Ovary (tissue), 9 donors: Measurements from ENCODE around the gene FOXP1. TPM values are rescaled to one million over a fixed set of nuclear protein-coding genes. Genes with fewer than 3 reads are reported as not detected.

Source experiments
- DNase-seq, 5 donors: peaks; one replicate each; pipeline ENCODE4 v3.0.0-alpha.2; 2019 to 2020
- H3K27ac ChIP-seq, 2 donors: fragments of 200-600 bp; one replicate each; pipeline versions ENCODE4 v1.5.1 to v1.8.0; 2019 to 2022
- H3K27me3 ChIP-seq: fragments of 200-600 bp; one replicate; pipeline ENCODE4 v1.8.0; 2022
- H3K36me3 ChIP-seq: fragments of 200-600 bp; sonication (generic); one replicate; pipeline ENCODE4 v1.5.1; 2019
- H3K4me1 ChIP-seq: one replicate; pipeline ENCODE4 v1.8.1; 2013; ENCODE audit warnings: mild to moderate bottlenecking, moderate library complexity; ENCODE audit not compliant: insufficient read depth
- H3K4me3 ChIP-seq: fragments of 200-600 bp; sonication (generic); one replicate; pipeline ENCODE4 v1.5.1; 2017
- H3K9me3 ChIP-seq, 2 donors: fragments of 200-600 bp in 1 of 2; sonication (generic) in 1 of 2; one replicate each; pipeline versions ENCODE4 v1.5.1 to v1.8.1; 2013 to 2019; ENCODE audit warnings: mild to moderate bottlenecking in 1 of 2, moderate library complexity in 1 of 2
- CTCF ChIP-seq, 3 donors: fragments of 450-650 bp in 2 of 3; fragments of 200-600 bp in 1 of 3; IDR thresholded peaks; one replicate each; pipeline versions ENCODE4 v1.5.1 to v1.8.0; 2016 to 2022; ENCODE audit warnings: antibody characterized with exemption in 3 of 3, mild to moderate bottlenecking in 1 of 3
- EP300 ChIP-seq: sonication (generic); formaldehyde crosslinking; IDR thresholded peaks from one replicate; pipeline ENCODE4 v1.6.1; 2017; ENCODE audit warnings: antibody characterized with exemption
- POLR2A ChIP-seq: fragments of 450-650 bp; IDR thresholded peaks from one replicate; pipeline ENCODE4 v1.6.1; 2017; ENCODE audit warnings: antibody characterized with exemption, mild to moderate bottlenecking, moderate library complexity
- WGBS, 3 donors: extraction: QIAGEN DNeasy Blood & Tissue Kit in 1 of 3; methylation state at CpG; one replicate each; pipeline versions ENCODE4 v1.1.5 to v1.1.7; 2013 to 2017; 5-methylcytosine and 5-hydroxymethylcytosine counted together
- intact Hi-C, 4 donors: fragments of 100-400 bp; cut with DNase I; formaldehyde crosslinking; loops; one replicate each; pipeline versions ENCODE4 v1.11.0 to v1.15.1; 2022 to 2023
- polyA plus RNA-seq, 2 donors: library from polyadenylated mRNA; stranded (reverse); fragments of 200-250 nt in 1 of 2; fragments of 350-450 nt in 1 of 2; fragmentation: Illumina TruSeq in 1 of 2; extraction: RNeasy Lipid Tissue Mini Kit (QIAGEN cat#74804) in 1 of 2; gene quantifications; one replicate each; pipeline ENCODE4 v1.2.3, GENCODE V29; 2013 to 2014
- total RNA-seq, 7 donors: library from RNA; depleted of rRNA in 2 of 7; stranded (reverse); fragments of >200 nt in 2 of 7; fragmentation: NEBNext Ultra II Directional in 3 of 7; extraction: Animal tissue kit (Norgen Biotek cat#: 25700) in 3 of 7; gene quantifications; one replicate each; pipeline versions ENCODE4 v1.1.0 to v1.2.4, GENCODE V29; 2016 to 2023
- donor health status: DM: no; HTN: no; CAD: no; lungs with moderate emphysema.
- donor health status: DM: no; HTN: no; CAD: no.
- donor health status: Bipolar disorder and iron deficiency.
- donor health status: DM: yes; HTN: yes; CAD: no.
- donor health status: DM: no; HTN: no; CAD: no.
- donor health status: DM: yes; HTN: yes; CAD: no.

Gene FOXP1
- total and polyA plus RNA-seq, 9 donors: 31.7 to 126 (median 114) TPM

GRCh38 chr3:71376503-71376902 is 207.0 kb downstream of the FOXP1 start:
- H3K9me3 ChIP-seq: no peaks in the 10 kb centered on the region
- 91 to 97% (median 96%) methylated on average over 5 of the region's 5 CpGs for WGBS, 3 donors
- intact Hi-C loops: no loop called here

GRCh38 chr3:71374582-71374981 is 208.9 kb downstream of the FOXP1 start:
- intact Hi-C loops: no loop called here
- Histone ChIP-seq H3K27ac (no peak overlapping the region), H3K4me1 (peaks cover 6% of the 10 kb centered on the region), H3K36me3 (no peaks in the 10 kb centered on the region), H3K9me3 (no peaks in the 10 kb centered on the region), H3K27me3 (no peaks in the 10 kb centered on the region), H3K4me3 (no peak overlapping the region)
- no peak for DNase-seq
- TF ChIP-seq EP300: no peak
- TF ChIP-seq POLR2A: no peak
- TF ChIP-seq CTCF (IDR thresholded peaks at IDR 0.05): no peak

More at GRCh38 chr3:71376503-71376902, 207.0 kb downstream of the FOXP1 start:
- Histone ChIP-seq H3K4me1 (peaks cover 1% of the 10 kb centered on the region), H3K36me3 (no peaks in the 10 kb centered on the region), H3K27ac (no peak overlapping the region), H3K27me3 (no peaks in the 10 kb centered on the region), H3K4me3 (no peak overlapping the region)
- TF ChIP-seq EP300 (no peak), CTCF (IDR thresholded peaks at IDR 0.05) (no peak), POLR2A (no peak)
- no peak for DNase-seq

GRCh38 chr3:71372911-71373637 is 210.5 kb downstream of the FOXP1 start:
- Histone ChIP-seq H3K4me1 (peaks cover 7% of the 10 kb centered on the region), H3K9me3 (no peaks in the 10 kb centered on the region), H3K4me3 (no peak overlapping the region), H3K36me3 (no peaks in the 10 kb centered on the region), H3K27me3 (no peaks in the 10 kb centered on the region), H3K27ac (no peak overlapping the region)
- no peak for DNase-seq
- 97 to 99% (median 98%) methylated on average over 6 of the region's 6 CpGs for WGBS, 3 donors
- intact Hi-C loops: no loop called here
- TF ChIP-seq POLR2A (no peak), EP300 (no peak), CTCF (IDR thresholded peaks at IDR 0.05) (no peak)

- intact Hi-C loops: no loop called here
- TF ChIP-seq CTCF (IDR thresholded peaks at IDR 0.05) (no peak), EP300 (no peak), POLR2A (no peak)
- 91 to 96% (median 96%) methylated on average over 11 of the region's 11 CpGs for WGBS, 3 donors
- peaks cover 7% of the 10 kb centered on the region for H3K4me1 ChIP-seq
- H3K36me3 ChIP-seq: no peaks in the 10 kb centered on the region
- no peak for DNase-seq
- no peak overlapping the region for H3K4me3 ChIP-seq
- H3K27me3 ChIP-seq: no peaks in the 10 kb centered on the region
- no peaks in the 10 kb centered on the region for H3K9me3 ChIP-seq
- H3K27ac ChIP-seq: no peak overlapping the region
These were observed 211.2 kb downstream of the FOXP1 start for GRCh38 chr3:71372241-71372768.
